ENCODE results near the gene LRRC37A2.
"Not testable (repeated sequence)": the region's sequence is repeated elsewhere in the genome, so short reads cannot be mapped to it uniquely, and the experiment has no call there.

The LRRC37A2 gene

DNA sequence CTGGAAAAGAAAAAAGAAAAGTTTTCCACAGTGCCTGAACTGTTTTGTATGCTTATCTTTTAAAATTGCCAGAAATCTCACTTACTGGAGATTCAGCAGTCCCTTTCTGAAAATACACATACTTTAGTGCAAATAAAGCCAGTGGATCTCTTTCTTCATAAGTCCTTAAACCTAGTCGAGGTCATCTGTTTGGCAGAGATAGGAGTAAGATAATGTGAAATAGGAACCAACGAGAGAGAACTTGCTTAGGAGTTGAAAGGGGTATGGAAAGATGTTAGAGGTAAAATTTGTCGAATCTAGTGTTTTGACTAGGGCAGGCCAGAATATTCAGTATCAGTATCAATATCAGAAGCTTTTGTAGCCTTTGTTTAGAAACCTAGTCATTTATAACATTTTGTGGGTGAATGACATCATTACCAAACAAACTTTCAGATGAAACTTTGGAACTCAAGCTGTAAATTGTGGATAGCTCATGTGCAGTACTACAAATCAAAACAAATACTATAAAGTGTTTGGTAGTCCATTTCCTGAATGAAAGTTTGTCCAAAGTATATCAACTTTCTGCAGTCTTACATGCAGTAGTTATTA, 86.2 kb downstream of the LRRC37A2 start:
- DNase-seq (ENCODE audit: low spot score) = not testable (repeated sequence)

DNA sequence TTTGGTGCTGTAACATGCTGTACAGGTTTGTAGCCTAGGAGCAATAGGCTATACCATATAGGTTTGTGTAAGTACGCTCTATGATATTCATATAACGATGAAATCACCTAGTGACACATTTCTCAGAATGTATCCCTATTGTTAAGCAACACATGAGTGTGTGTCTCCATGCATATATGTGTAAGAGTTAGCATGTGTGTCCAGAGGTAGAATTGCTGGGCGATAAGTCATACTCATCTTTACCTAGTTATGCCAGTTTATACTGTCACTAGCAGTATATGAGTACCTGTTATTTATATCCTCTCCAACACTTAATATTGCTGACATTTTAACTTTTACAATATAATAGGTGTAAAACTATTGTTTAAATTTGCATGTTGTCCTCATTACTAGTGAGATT, 88.5 kb downstream of the LRRC37A2 start:
- DNase-seq (ENCODE audit: low spot score) = not testable (repeated sequence)

DNA sequence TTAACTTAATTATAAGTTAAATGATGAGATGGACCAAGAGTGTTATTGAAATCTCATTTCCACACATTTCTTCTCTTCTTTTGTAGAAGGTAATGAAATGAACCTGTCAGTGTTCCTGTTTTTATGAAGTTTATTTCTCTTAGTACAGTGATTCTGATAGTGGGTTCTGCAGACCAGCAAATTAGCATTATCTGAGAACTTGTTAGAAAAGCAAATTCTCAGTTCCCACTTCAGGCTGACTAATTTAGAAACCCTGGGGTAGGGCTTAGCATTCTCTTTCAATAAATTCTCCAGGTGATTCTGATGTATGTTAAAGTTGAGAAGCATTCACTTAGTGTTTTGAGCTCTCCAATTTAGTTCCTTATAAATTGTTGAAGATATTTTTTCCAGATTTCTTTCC, 90.9 kb downstream of the LRRC37A2 start:
- DNase-seq (ENCODE audit: low spot score) = not testable (repeated sequence)

All from AG08396 (cell line).